NCI-H2171 (cell line): Measurements from ENCODE around the gene C11orf98.
"Not testable (repeated sequence)": the region's sequence is repeated elsewhere in the genome, so short reads cannot be mapped to it uniquely, and the experiment has no call there.

Source experiments
- DNase-seq: peaks from one replicate; lab custom pipeline; 2025; lab: John Stamatoyannopoulos, UW

C11orf98 gene

DNA sequence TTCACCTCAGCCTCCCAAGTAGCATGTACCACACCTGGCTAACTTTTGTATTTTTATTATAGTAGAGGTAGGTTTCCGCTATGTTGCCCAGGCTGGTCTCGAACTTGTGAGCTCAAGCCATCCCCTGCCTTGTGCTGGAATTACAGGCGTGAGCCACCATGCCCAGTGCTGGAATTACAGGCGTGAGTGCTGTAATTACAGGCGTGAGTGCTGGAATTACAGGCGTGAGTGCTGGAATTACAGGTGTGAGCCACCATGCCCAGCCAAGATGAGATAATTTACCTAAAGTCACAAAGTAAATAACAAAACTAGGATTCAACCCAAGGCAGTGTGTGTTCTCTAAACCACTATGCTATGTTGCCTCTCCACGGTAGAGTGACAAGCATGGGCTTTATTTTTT lies 17.5 kb upstream of the C11orf98 start:
- DNase-seq = no peak

DNA sequence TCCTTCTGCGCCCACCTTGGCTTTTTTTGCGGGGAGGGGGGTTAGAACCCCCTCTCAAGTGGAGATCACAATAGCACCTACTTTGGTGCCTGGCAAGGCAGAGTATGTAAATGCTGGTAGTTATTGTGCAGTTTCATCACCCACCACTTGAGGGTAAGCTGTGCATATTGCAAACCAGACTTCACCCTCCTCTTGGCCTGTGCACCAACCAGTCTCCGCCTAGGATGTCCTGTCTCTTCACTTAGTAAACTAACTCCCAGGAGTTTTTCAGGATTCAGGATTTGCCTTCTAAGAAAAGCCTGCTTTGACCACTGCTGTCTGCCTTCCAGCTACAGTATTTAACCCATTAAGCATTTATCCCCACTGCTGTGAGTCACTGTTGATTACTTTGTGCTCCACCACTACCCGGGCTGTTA lies 15.8 kb upstream of the C11orf98 start:
- no peak for DNase-seq

- DNase-seq = peak; percentile 88
Measured at GRCh38 chr11:62678770-62679696, 14.0 kb upstream of the C11orf98 start, which contains the start of gene UBXN1. Gene UBXN1, minus strand, starts transcription at chr11:62679073. Its CDS starts 150 bp downstream, at chr11:62678923.

- DNase-seq = no peak
Measured at GRCh38 chr11:62678433-62678769, 13.4 kb upstream of the C11orf98 start.

GRCh38 chr11:62677714-62678113 lies 12.7 kb upstream of the C11orf98 start:
- no peak for DNase-seq

DNA sequence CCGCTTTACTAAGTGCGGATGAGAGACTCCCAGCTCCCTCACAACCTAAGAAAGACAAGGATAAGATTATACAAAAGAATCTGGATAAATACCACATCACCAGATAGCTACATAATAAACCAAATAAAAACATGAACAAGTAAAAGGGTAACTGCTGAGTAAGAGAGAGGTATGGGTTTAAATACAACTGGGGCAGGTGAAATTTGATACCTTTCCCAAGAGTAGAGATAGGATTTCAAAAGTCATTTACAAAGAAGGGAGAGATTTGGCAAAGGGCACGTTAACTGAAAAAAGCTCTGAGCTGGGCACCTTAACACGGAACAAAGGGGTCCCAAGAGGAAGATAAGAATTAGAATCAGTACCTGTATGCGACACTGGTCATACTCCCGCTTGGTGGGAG lies 12.1 kb upstream of the C11orf98 start:
- no peak for DNase-seq

DNA sequence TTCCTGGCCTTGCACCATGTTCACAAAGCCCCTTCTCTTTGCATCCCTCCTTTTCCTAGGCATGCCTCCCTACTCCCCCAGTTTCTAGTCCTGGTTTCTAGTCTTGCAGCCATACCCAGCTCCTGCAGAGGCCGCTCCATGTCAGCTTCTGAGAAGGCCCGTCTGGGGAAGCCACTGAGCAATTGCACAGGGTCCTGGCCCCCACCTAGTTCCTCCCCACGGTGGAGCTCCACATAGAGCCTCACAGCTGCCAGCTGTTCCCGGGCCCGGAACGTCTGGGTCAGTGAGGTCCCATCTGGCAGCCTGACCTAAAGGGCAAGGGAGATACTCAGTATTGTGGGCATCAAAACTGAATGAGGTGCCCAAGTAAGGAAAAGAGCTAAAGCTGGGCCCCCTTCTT lies 11.7 kb upstream of the C11orf98 start:
- DNase-seq = no peak

DNA sequence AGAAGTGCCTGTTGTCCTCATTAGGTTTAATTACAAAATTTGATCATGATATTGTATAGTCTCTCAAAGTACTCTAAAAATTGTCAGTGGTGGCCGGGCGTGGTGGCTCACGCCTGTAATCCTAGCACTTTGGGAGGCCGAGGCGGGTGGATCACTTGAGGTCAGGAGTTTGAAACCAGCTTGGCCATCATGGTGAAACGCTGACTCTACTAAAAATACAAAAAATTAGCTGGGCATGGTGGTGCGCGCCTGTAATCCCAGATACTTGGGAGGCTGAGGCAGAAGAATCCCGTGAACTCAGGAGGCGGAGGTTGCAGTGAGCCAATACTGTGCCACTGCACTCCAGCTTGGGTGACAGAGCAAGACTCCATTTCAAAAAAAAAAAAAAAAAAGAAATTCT lies 10.4 kb upstream of the C11orf98 start:
- DNase-seq = not testable (repeated sequence)

DNA sequence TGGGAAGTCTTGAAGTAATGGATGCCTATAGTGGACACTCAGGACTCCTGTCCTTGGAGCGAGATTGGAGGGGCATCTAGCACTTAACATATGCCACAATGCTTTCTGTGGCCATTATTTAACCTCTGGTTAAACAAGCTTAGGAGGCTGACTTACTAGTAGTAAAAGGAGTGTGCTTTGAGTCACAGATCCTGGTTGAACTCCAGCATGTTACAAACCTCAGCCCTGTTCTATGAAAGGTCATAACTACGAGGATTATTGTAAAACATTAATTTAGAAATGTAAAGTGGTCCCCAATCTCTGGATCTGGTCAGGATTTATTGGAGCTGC lies 8.2 kb upstream of the C11orf98 start:
- no peak for DNase-seq

GRCh38 chr11:62671608-62672389 lies 6.8 kb upstream of the C11orf98 start, which contains the start of the genes LBHD1 and UQCC3:
Gene LBHD1, minus strand, starts transcription at chr11:62672267. Its CDS starts 2,236 bp downstream, at chr11:62670031.
Gene UQCC3, plus strand, starts transcription at chr11:62671673. Its CDS starts 73 bp downstream, at chr11:62671746.
- DNase-seq = peak; percentile 88

- peak; percentile 66 for DNase-seq
Measured at GRCh38 chr11:62671236-62671607, 6.2 kb upstream of the C11orf98 start.

GRCh38 chr11:62669420-62670161 lies 4.6 kb upstream of the C11orf98 start:
- DNase-seq = no peak

DNA sequence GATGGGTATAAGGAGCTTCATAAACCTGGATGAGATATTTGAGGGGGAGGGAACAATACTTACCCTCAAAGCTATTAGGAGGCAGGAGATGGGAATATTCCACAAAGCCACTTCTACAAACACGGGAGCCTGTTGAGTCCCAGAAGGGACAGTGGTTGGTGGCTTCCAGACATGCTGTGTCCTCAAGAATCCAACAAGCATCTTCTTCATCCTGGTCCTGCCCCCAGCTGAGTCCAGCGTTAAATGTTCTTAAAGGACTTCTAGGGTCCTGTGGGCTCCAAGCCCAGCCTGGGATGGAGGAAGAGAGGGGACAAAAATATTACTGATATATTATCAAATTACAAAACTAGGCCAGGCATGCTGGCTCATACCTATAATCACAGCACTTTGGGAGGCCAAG lies 2.5 kb upstream of the C11orf98 start:
- DNase-seq = no peak

DNA sequence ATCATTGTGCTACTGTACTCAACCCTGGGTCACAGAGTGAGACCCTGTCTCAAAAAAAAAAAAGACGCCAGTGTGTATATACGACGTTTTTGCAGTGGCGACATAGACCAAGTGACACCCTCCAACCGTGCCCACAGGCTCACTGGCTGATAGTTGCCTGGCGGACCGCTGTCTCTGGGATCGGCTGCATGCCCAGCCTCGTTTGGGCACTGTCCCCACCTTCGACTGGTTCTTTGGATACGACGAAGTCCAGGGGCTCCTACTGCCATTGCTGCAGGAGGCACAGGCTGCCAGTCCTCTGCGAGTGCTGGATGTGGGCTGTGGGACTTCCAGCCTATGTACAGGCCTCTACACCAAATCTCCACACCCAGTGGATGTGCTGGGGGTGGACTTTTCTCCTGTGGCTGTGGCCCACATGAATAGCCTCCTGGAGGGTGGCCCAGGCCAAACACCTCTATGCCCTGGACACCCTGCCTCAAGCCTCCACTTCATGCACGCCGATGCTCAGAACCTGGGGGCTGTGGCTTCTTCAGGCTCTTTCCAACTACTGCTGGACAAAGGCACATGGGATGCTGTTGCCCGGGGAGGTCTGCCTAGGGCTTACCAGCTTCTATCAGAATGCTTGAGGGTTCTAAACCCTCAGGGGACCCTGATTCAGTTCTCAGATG lies 1.4 kb upstream of the C11orf98 start:
- no peak for DNase-seq

- DNase-seq = no peak
Measured at GRCh38 chr11:62665599-62666258, 719 bp upstream of the C11orf98 start.

GRCh38 chr11:62664405-62665074 lies 470 bp downstream of the C11orf98 start:
- peak; percentile 76 for DNase-seq

DNA sequence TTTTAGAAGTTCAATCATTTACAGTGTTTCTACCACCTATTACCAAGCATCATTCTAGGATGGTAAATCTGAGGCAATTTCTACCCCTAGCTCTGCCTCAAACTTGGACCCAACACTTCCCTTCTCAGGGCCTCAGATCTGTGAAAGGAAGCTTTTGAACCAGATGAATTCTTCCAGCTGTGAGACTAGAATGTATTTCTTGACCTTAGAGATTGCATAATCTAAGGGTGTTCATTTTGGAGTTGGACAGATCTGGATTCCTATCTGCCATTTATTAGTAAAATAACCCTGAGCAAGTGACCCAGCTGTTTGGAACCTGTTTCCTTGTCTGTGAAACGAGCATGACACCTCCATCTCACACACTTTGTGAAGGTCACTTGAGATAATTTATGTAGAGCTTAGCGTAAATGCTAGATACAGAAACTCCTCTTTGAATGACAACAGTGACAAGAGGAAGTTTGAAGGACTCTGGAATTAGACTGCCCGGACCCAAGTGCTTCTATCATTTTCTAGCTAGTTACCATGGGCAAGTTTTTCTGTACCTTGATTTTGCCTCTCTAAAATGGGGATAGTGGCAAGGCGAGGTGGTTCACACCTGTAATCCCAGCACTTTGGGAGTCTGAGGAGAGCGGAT lies 8.1 kb downstream of the C11orf98 start:
- no peak for DNase-seq

- DNase-seq = no peak
Measured at GRCh38 chr11:62654297-62654696, 10.7 kb downstream of the C11orf98 start.

DNA sequence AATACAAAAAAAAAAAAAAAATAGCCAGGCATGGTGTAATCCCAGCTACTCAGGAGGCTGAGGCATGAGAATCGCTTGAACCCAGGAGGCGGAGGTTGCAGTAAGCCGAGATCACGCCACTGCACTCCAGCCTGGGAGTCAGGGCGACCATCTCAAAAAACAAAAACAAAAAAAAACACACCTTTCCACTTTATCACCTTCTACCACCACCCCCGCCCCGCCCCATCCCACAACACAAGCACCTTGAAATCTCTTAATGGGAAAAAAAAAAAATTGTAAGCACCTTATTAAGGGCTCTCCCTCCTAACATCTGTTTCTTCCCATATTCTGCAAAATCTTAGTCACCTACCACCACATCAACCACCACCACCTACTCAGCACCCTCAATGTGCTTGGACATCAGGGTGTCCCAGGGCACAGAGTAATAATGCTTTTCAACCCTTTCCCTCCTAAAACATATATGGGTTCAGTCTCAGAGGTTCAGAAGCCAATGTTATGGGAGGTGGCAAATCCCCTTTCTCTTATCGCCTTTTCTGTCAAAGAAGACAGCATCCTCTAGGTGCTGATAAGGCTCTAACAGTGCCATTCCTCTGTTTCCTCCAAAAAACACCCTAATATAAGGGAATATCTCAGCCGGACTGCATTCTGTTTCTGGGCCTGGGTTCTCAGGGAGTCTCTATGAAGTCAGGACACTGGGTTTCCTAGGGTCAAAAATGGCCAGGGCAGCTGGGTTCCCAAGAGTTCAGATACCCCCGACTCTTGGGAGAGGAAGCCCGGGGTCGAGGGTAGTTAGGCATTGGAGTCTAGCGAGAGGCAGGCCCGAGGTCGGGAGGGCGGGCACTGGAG lies 12.6 kb downstream of the C11orf98 start:
- DNase-seq = no peak
